Duodenal mucosa (tissue), 2 donors: Measurements from ENCODE around the gene SLC17A3.

Experiments
- H3K27ac ChIP-seq: one replicate; pipeline ENCODE4 v1.7.0; 2013; ENCODE audit warnings: low read depth, low read length
- H3K27me3 ChIP-seq, 2 donors: one replicate each; pipeline ENCODE4 v1.7.0; 2013; ENCODE audit warnings: low read length in 2 of 2, control low read depth in 1 of 2; ENCODE audit not compliant: insufficient read depth in 2 of 2, control insufficient read depth in 1 of 2
- H3K36me3 ChIP-seq, 2 donors: one replicate each; pipeline ENCODE4 v1.7.0; 2013; ENCODE audit warnings: low read length in 2 of 2, control low read depth in 1 of 2; ENCODE audit not compliant: insufficient read depth in 2 of 2, control insufficient read depth in 1 of 2
- H3K4me1 ChIP-seq, 2 donors: one replicate each; pipeline ENCODE4 v1.7.0; 2013; ENCODE audit warnings: low read length in 2 of 2, control low read depth in 1 of 2; ENCODE audit not compliant: insufficient read depth in 2 of 2, control insufficient read depth in 1 of 2
- H3K4me3 ChIP-seq, 2 donors: one replicate each; pipeline ENCODE4 v1.7.0; 2013; ENCODE audit warnings: low read length in 2 of 2, low read depth in 1 of 2
- H3K9ac ChIP-seq, 2 donors: one replicate each; pipeline ENCODE4 v1.7.0; 2013; ENCODE audit warnings: low read length in 2 of 2, low read depth in 1 of 2
- H3K9me3 ChIP-seq, 2 donors: one replicate each; pipeline ENCODE4 v1.7.0; 2013; ENCODE audit warnings: low read length in 2 of 2, control low read depth in 1 of 2; ENCODE audit not compliant: control insufficient read depth in 1 of 2

SLC17A3 gene, protein sequence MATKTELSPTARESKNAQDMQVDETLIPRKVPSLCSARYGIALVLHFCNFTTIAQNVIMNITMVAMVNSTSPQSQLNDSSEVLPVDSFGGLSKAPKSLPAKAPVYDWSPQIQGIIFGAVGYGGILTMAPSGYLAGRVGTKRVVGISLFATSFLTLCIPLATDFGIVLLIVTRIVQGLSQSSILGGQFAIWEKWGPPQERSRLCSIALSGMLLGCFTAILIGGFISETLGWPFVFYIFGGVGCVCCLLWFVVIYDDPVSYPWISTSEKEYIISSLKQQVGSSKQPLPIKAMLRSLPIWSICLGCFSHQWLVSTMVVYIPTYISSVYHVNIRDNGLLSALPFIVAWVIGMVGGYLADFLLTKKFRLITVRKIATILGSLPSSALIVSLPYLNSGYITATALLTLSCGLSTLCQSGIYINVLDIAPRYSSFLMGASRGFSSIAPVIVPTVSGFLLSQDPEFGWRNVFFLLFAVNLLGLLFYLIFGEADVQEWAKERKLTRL

DNA sequence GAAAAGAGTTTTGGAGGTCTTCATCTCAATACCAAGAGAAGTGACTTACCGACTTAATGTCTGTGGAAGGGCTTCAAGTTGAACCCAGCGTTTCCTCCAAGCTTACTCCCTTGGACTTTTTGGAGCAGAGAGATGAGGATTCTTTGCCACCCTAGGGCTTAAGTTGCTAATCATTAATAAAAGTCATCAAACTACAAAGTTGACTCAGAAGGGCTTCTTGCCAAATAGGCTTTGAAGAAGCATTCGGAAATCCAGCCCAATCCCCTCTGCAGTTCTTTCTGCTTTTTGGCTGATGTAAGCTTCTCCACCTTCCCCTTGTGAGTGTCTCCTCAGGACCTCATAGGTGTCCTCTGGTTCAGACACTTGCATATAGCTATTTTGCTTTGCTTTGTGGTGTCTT, at the start of gene SLC17A3:
TSS of gene SLC17A3 (minus strand) at position 126 of the 400 bp plus-strand sequence. CDS start 5,856 bp downstream, outside the sequence.
- no peaks in the 10 kb centered on the region for H3K9me3 ChIP-seq
- H3K36me3 ChIP-seq, result no peaks in the 10 kb centered on the region
- no peak within 1 kb of the TSS for H3K4me3 ChIP-seq
- no peak within 1 kb of the TSS for H3K27ac ChIP-seq
- H3K4me1 ChIP-seq, result no peaks in the 10 kb centered on the region
- peaks cover 0 to 5% of the 10 kb centered on the region in 2 donors for H3K27me3 ChIP-seq
- no peak within 1 kb of the TSS for H3K9ac ChIP-seq

DNA sequence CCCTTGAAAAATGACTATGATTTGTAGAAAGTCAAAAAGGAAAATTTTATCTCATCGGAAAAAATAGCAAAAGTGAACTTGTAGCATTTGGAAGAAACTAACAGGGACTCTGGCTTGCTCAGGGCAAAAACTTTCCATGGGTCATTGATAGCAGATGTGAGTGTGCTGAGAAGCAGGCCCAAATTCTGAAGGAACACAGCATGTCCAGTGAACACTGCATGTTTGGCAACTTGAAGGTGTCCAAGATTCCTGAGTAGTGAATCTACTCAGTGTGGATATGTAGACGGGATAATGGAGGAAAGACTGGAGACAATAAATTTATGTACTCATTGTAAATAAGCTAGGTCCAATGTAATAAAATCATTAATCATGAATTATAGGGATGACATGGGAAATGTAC, 48.3 kb upstream of the SLC17A3 start:
- H3K4me3 ChIP-seq, result no peak overlapping the region
- no peaks in the 10 kb centered on the region for H3K9me3 ChIP-seq
- H3K4me1 ChIP-seq, result peaks cover 0 to 6% of the 10 kb centered on the region in 2 donors
- H3K27ac ChIP-seq, result no peak overlapping the region
- no peak overlapping the region for H3K9ac ChIP-seq
- H3K36me3 ChIP-seq, result no peaks in the 10 kb centered on the region
- H3K27me3 ChIP-seq, result no peaks in the 10 kb centered on the region

DNA sequence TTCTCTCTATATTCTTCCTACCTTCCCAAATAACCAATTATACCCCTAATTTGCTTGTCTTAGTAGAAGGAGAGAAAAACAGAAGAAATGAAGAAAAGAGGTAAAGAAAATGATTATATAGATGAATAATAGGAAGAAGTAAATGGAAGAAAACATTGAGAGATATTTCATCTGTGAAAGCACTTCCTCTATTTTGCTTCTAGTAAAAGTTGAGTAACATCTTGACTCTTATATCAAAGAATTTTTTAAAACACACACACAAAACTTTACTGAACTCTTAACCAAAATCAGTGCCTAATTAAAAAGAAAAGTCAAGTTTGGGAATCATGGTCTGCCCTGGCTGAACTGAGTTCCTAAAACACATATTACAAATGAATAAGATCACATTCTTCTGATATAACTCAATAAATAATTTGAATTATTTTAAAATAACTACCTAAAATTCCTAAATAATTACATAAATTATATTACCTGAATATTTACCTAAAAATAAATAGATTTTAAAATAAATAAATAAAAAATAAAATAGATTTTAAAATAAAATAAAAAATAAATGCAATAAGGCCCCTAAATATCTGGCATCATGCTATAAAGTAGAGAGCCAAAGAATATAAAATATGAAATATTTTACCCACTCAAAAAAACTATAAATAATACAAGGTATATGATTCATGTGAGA, 47.6 kb upstream of the SLC17A3 start:
- Histone ChIP-seq H3K9me3 (no peaks in the 10 kb centered on the region), H3K9ac (no peak overlapping the region), H3K36me3 (no peaks in the 10 kb centered on the region), H3K4me1 (peaks cover 0 to 6% of the 10 kb centered on the region in 2 donors), H3K27ac (no peak overlapping the region), H3K27me3 (no peaks in the 10 kb centered on the region), H3K4me3 (no peak overlapping the region)

DNA sequence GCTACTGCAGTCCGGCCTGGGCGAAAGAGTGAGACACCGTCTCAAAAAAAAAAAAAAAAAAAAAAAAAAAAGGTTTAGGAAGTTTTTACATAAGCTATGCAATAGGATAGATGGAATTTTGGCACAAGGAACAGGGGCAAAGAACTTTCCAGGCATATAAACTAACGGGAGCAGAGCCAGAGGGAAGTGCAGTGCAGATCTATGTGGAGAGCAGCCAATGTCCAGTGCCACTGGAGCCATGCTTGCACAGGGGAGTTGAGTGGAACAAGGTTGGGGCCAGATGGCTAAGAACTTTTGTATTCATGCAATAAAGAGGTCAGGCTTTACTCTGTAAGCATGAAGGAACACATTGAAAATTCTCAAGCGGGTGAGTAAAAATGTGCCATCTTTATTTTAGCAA, 45.6 kb upstream of the SLC17A3 start:
- H3K27me3 ChIP-seq, result no peaks in the 10 kb centered on the region
- no peak overlapping the region for H3K9ac ChIP-seq
- no peak overlapping the region for H3K27ac ChIP-seq
- no peaks in the 10 kb centered on the region for H3K9me3 ChIP-seq
- no peaks in the 10 kb centered on the region for H3K4me1 ChIP-seq
- no peak overlapping the region for H3K4me3 ChIP-seq
- no peaks in the 10 kb centered on the region for H3K36me3 ChIP-seq

DNA sequence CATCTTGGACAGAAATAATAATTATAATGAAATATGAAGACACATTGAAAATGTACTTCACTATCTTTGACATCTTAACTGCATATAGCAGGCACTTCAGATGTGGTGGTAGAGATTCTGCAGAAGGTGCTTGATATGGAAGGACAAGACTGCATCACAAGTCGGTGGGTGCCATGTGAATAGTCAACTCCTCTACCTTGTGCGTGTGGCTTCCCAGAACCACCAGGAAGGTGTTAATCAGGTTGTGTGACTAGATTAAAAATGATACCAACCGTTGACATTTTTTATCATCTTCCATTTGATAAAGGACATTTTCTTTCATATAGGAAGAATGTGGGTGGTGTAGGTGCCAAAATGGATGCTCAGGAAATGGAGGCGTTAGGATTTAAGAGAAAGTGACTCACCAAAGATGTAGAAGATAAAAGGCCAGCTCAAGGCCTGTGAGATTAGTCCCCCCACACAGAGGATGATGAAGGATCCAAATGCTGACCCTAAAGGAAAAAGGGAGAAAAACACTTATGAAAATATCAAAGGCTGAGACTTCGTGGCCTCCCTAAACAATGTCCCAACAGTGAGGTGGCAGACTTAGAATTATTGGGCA, 44.1 kb upstream of the SLC17A3 start:
- no peaks in the 10 kb centered on the region for H3K27me3 ChIP-seq
- no peak overlapping the region for H3K4me3 ChIP-seq
- no peaks in the 10 kb centered on the region for H3K4me1 ChIP-seq
- no peaks in the 10 kb centered on the region for H3K9me3 ChIP-seq
- H3K9ac ChIP-seq, result no peak overlapping the region
- no peaks in the 10 kb centered on the region for H3K36me3 ChIP-seq
- no peak overlapping the region for H3K27ac ChIP-seq

DNA sequence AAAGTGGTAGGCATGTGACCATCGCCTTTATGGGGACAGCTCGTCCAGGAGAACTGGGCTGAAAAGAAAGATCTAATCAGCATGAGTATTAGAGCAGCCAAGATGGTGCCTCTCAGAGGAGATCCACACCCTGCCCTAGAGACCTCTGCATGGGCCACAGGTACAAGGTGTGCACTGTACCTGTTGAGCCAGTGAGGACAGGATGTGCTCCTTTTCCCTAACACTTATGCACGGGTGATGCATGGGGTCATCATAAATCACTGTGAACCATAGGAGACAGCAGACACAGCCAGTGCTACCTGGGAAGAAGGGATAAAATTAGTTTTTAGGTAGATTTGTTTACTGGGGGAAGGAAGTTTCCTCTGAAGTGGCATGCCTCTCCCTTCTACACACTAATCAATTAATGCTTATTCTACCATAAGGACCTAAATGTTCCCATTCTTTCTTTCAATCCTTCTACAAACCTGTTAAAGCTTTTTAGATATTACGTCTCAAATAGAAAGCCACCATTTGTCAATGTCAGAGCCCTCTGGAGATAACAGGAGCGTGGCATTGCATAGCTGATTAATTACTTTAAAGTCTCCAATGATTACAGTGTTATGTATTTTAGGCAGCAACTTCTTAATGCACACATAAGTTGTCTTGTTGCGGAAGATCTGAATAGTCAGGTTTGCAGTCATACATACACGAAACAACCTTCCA, 42.9 kb upstream of the SLC17A3 start:
- Histone ChIP-seq H3K9me3 (no peaks in the 10 kb centered on the region), H3K36me3 (no peaks in the 10 kb centered on the region), H3K27ac (no peak overlapping the region), H3K4me3 (no peak overlapping the region), H3K27me3 (no peaks in the 10 kb centered on the region), H3K9ac (no peak overlapping the region), H3K4me1 (no peaks in the 10 kb centered on the region)

DNA sequence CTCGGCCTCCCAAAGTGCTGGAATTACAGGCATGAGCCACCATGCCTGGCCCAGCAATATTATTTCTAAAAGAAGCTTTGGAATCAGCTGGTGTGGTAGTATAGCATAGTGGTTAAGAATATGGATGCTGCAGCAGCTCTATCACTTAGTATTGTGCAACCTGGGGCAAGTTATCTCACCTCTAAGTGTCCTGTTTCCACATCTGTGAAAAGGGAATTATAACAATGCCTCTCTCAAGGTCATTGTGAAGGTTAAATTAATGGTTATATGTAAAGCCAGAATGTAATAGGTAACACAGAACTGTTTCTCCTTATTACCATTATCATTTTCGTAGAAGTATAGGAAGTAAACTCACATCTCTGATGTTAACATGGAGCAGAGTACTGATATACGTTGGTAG, 42.3 kb upstream of the SLC17A3 start:
- no peaks in the 10 kb centered on the region for H3K27me3 ChIP-seq
- no peak overlapping the region for H3K4me3 ChIP-seq
- H3K9ac ChIP-seq, result no peak overlapping the region
- no peaks in the 10 kb centered on the region for H3K4me1 ChIP-seq
- no peak overlapping the region for H3K27ac ChIP-seq
- no peaks in the 10 kb centered on the region for H3K9me3 ChIP-seq
- H3K36me3 ChIP-seq, result no peaks in the 10 kb centered on the region

DNA sequence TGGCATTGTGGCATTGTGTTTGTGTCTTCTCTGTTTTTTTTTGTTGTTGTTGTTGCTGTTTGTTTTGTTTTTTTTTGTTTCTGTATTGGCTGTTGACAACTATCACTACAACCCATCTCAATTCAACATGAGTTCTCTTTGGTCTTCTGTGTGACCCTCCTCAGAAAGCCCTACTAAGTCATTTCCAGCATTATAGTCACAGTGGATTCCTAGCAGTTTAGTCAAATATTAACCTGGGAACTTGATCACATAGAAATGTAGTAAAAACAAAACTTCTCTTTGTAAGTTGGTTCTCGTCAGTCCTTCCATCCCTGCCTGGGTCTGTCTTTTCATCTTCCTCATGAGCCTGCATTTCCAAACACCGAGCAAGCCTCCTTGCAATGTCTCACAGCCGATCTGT, 39.7 kb upstream of the SLC17A3 start:
- H3K4me3 ChIP-seq, result no peak overlapping the region
- no peaks in the 10 kb centered on the region for H3K4me1 ChIP-seq
- no peaks in the 10 kb centered on the region for H3K27me3 ChIP-seq
- no peaks in the 10 kb centered on the region for H3K36me3 ChIP-seq
- H3K27ac ChIP-seq, result no peak overlapping the region
- no peaks in the 10 kb centered on the region for H3K9me3 ChIP-seq
- no peak overlapping the region for H3K9ac ChIP-seq

DNA sequence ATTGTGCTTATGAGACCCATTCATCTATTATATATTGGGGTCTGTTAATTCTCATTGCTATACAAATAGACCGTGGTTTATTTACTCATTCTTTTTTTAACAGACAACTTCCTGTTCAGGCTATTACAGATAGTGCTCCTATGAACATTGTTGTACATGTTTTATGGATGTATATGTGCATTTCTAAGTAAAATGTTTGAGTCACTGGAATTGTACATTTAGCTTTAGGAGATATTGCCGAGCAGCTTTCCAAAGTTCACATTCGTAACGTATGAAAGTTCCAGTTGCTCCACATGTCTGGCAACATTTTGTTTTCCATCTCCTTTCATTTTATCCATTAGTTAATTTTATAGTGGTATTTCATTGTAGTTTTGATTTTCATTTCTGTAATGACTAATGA, 37.3 kb upstream of the SLC17A3 start:
- Histone ChIP-seq H3K27ac (no peak overlapping the region), H3K9me3 (no peaks in the 10 kb centered on the region), H3K27me3 (no peaks in the 10 kb centered on the region), H3K4me3 (no peak overlapping the region), H3K9ac (no peak overlapping the region), H3K4me1 (no peaks in the 10 kb centered on the region), H3K36me3 (no peaks in the 10 kb centered on the region)
